Measurements from ENCODE around the gene CDC14B. TPM values are rescaled to one million over a fixed set of nuclear protein-coding genes. Genes with fewer than 3 reads are reported as not detected.

CDC14B gene
- total RNA-seq, 1 donor from 2014 or later, result 38.1 TPM

DNA sequence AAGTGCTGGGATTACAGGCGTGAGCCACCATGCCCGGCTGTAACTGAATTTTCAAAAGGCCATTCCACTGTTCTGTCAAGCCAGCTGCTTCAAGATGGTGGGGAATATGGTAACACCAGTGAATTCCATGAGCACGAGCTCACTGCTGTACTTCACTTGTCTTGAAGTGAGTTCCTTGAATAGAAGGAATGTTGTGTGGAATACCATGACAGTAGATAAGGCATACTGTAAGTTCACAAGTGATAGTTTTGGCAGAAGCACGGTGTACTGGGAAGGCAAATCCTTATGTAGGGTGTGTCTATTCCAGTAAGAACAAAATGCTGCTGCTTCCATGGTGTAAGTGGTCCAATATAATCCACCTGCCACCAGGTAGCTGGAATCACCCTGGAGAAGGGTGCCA lies 42.1 kb upstream of the CDC14B start:
- Histone ChIP-seq H3F3A (ENCODE audit: low read depth) (no peaks in the 10 kb centered on the region), H3K4me1 (no peaks in the 10 kb centered on the region), H3K9me3 (ENCODE audit: low read depth) (no peaks in the 10 kb centered on the region), H3K4me3 (no peak overlapping the region), H4K20me1 (ENCODE audit: low read depth) (no peaks in the 10 kb centered on the region), H2AFZ (replicated peaks) (no peak overlapping the region), H3K36me3 (no peaks in the 10 kb centered on the region), H3K27ac (no peak overlapping the region), H3K79me2 (ENCODE audit: low read depth) (no peaks in the 10 kb centered on the region), H3K9ac (no peak overlapping the region), H3K27me3 (peaks cover 13% of the 10 kb centered on the region), H3K4me2 (no peak overlapping the region)
- Mint-ChIP-seq H3K9me3 (no peaks in the 10 kb centered on the region), H3K4me1 (no peaks in the 10 kb centered on the region), H3K4me3 (no peak overlapping the region), H3K27me3 (ENCODE audit: insufficient read depth, low read depth) (peaks cover 4% of the 10 kb centered on the region), H3K27ac (no peak overlapping the region), H3K36me3 (no peaks in the 10 kb centered on the region)
- no peak for DNase-seq (ENCODE audit: low spot score)
- no peak for TF ChIP-seq EZH2phosphoT487 (IDR thresholded peaks at IDR 0.05)
- no peak for TF ChIP-seq EZH2 (IDR thresholded peaks at IDR 0.05)
- TF ChIP-seq CTCF (IDR thresholded peaks at IDR 0.05), result no peak

GRCh38 chr9:96660692-96661248 lies 41.1 kb upstream of the CDC14B start:
- Histone ChIP-seq H2AFZ (replicated peaks) (no peak overlapping the region), H3K4me3 (no peak overlapping the region), H3K27ac (no peak overlapping the region), H3K9me3 (ENCODE audit: low read depth) (no peaks in the 10 kb centered on the region), H3K9ac (no peak overlapping the region), H3K36me3 (no peaks in the 10 kb centered on the region), H4K20me1 (ENCODE audit: low read depth) (no peaks in the 10 kb centered on the region), H3F3A (ENCODE audit: low read depth) (peaks cover 3% of the 10 kb centered on the region), H3K27me3 (peaks cover 22% of the 10 kb centered on the region), H3K4me2 (no peak overlapping the region), H3K4me1 (no peaks in the 10 kb centered on the region), H3K79me2 (ENCODE audit: low read depth) (no peaks in the 10 kb centered on the region)
- H3K27ac Mint-ChIP-seq, result no peak overlapping the region
- H3K9me3 Mint-ChIP-seq, result no peaks in the 10 kb centered on the region
- no peak overlapping the region for H3K4me3 Mint-ChIP-seq
- H3K27me3 Mint-ChIP-seq (ENCODE audit: insufficient read depth, low read depth), result peaks cover 4% of the 10 kb centered on the region
- no peak for DNase-seq (ENCODE audit: low spot score)
- H3K4me1 Mint-ChIP-seq, result peaks cover 4% of the 10 kb centered on the region
- TF ChIP-seq CTCF (IDR thresholded peaks at IDR 0.05) (no peak), EZH2 (IDR thresholded peaks at IDR 0.05) (no peak), EZH2phosphoT487 (IDR thresholded peaks at IDR 0.05) (no peak)
- no peaks in the 10 kb centered on the region for H3K36me3 Mint-ChIP-seq

GRCh38 chr9:96655198-96655851 lies 35.7 kb upstream of the CDC14B start, which contains the start of gene PRXL2C:
Gene PRXL2C, minus strand, starts transcription at chr9:96655317. Its CDS starts 36 bp downstream, at chr9:96655281.
- Mint-ChIP-seq H3K9me3 (no peaks in the 10 kb centered on the region), H3K36me3 (peaks cover 2% of the 10 kb centered on the region), H3K27me3 (ENCODE audit: insufficient read depth, low read depth) (peaks cover 4% of the 10 kb centered on the region), H3K4me3 (peak within 1 kb of the TSS; percentile 93), H3K27ac (no peak within 1 kb of the TSS), H3K4me1 (peaks cover 11% of the 10 kb centered on the region)
- Histone ChIP-seq H2AFZ (replicated peaks) (peak within 1 kb of the TSS; percentile 95), H4K20me1 (ENCODE audit: low read depth) (no peaks in the 10 kb centered on the region), H3K27ac (no peak within 1 kb of the TSS), H3K4me3 (peak within 1 kb of the TSS; percentile 76), H3K9ac (peak within 1 kb of the TSS; percentile 28), H3F3A (ENCODE audit: low read depth) (peaks cover 19% of the 10 kb centered on the region), H3K36me3 (no peaks in the 10 kb centered on the region), H3K79me2 (ENCODE audit: low read depth) (no peaks in the 10 kb centered on the region), H3K4me2 (peak within 1 kb of the TSS; percentile 83), H3K9me3 (ENCODE audit: low read depth) (no peaks in the 10 kb centered on the region), H3K4me1 (no peaks in the 10 kb centered on the region), H3K27me3 (peaks cover 26% of the 10 kb centered on the region)
- TF ChIP-seq EZH2 (IDR thresholded peaks at IDR 0.05) (no peak), EZH2phosphoT487 (IDR thresholded peaks at IDR 0.05) (no peak), CTCF (IDR thresholded peaks at IDR 0.05) (no peak)
- DNase-seq (ENCODE audit: low spot score), result no peak
